HEK293 (cell line): ENCODE data around the gene CTDSP1.

Experiments
- AEBP2 ChIP-seq: fragments of 450-650 bp; formaldehyde crosslinking; IDR thresholded peaks from 2 replicates; pipeline ENCODE4 v1.5.1; 2016; ENCODE audit warnings: missing biosample characterization, missing genetic modification characterization, borderline replicate concordance
- INSM2 ChIP-seq: fragments of 450-650 bp; formaldehyde crosslinking; IDR thresholded peaks from 2 replicates; pipeline ENCODE4 v1.5.1; 2016; ENCODE audit warnings: missing biosample characterization, missing genetic modification characterization
- KLF1 ChIP-seq: fragments of 450-650 bp; formaldehyde crosslinking; IDR thresholded peaks from 2 replicates; pipeline ENCODE4 v1.5.1; 2016; ENCODE audit warnings: missing biosample characterization, missing genetic modification characterization
- KLF17 ChIP-seq: fragments of 450-650 bp; formaldehyde crosslinking; IDR thresholded peaks from 2 replicates; pipeline ENCODE4 v1.5.1; 2016; ENCODE audit warnings: missing biosample characterization, missing genetic modification characterization
- OSR2 ChIP-seq: fragments of 450-650 bp; formaldehyde crosslinking; IDR thresholded peaks from 2 replicates; pipeline ENCODE4 v1.5.1; 2016; ENCODE audit warnings: missing biosample characterization, missing genetic modification characterization
- PBX3 ChIP-seq: sonication (generic); formaldehyde crosslinking; IDR thresholded peaks from 2 replicates; pipeline ENCODE4 v1.8.1; 2022; ENCODE audit warnings: mild to moderate bottlenecking, moderate library complexity, missing genetic modification reagents
- RBAK ChIP-seq: fragments of 450-650 bp; formaldehyde crosslinking; IDR thresholded peaks from 2 replicates; pipeline ENCODE4 v1.5.1; 2016; ENCODE audit warnings: missing biosample characterization, missing genetic modification characterization
- SP7 ChIP-seq: fragments of 450-650 bp; formaldehyde crosslinking; IDR thresholded peaks from 2 replicates; pipeline ENCODE4 v1.5.1; 2016; ENCODE audit warnings: missing biosample characterization, missing genetic modification characterization
- ZBTB8A ChIP-seq: fragments of 450-650 bp; formaldehyde crosslinking; IDR thresholded peaks from 2 replicates; pipeline ENCODE4 v1.5.1; 2016; ENCODE audit warnings: missing biosample characterization, missing genetic modification characterization
- ZNF10 ChIP-seq: fragments of 450-650 bp; formaldehyde crosslinking; IDR thresholded peaks from 2 replicates; pipeline ENCODE4 v1.5.1; 2017; ENCODE audit warnings: missing biosample characterization, missing genetic modification characterization
- ZNF148 ChIP-seq: fragments of 450-650 bp; formaldehyde crosslinking; IDR thresholded peaks from 2 replicates; pipeline ENCODE4 v1.5.0; 2017; ENCODE audit warnings: missing biosample characterization, missing genetic modification characterization, borderline replicate concordance
- ZNF211 ChIP-seq: fragments of 450-650 bp; formaldehyde crosslinking; IDR thresholded peaks from 2 replicates; pipeline ENCODE4 v1.5.1; 2016; ENCODE audit warnings: low read depth, missing biosample characterization, missing genetic modification characterization
- ZNF223 ChIP-seq: fragments of 450-650 bp; formaldehyde crosslinking; IDR thresholded peaks from 2 replicates; pipeline ENCODE4 v1.5.1; 2016; ENCODE audit warnings: missing biosample characterization, missing genetic modification characterization
- ZNF24 ChIP-seq: fragments of 450-650 bp; formaldehyde crosslinking; IDR thresholded peaks from 2 replicates; pipeline ENCODE4 v1.5.1; 2016; ENCODE audit warnings: missing biosample characterization, missing genetic modification characterization
- ZNF26 ChIP-seq: fragments of 450-650 bp; formaldehyde crosslinking; IDR thresholded peaks from 2 replicates; pipeline ENCODE4 v1.5.1; 2016; ENCODE audit warnings: missing biosample characterization, missing genetic modification characterization
- ZNF280D ChIP-seq: fragments of 450-650 bp; formaldehyde crosslinking; IDR thresholded peaks from 2 replicates; pipeline ENCODE4 v1.5.1; 2016; ENCODE audit warnings: missing biosample characterization, missing genetic modification characterization
- ZNF394 ChIP-seq: fragments of 450-650 bp; formaldehyde crosslinking; IDR thresholded peaks from 2 replicates; pipeline ENCODE4 v1.5.1; 2016; ENCODE audit warnings: missing biosample characterization, missing genetic modification characterization, mild to moderate bottlenecking, moderate library complexity, borderline replicate concordance
- ZNF398 ChIP-seq: fragments of 450-650 bp; formaldehyde crosslinking; IDR thresholded peaks from 2 replicates; pipeline ENCODE4 v1.5.1; 2017; ENCODE audit warnings: missing biosample characterization, missing genetic modification characterization
- ZNF416 ChIP-seq: fragments of 450-650 bp; formaldehyde crosslinking; IDR thresholded peaks from 2 replicates; pipeline ENCODE4 v1.5.1; 2016; ENCODE audit warnings: missing biosample characterization, missing genetic modification characterization
- ZNF510 ChIP-seq: fragments of 450-650 bp; formaldehyde crosslinking; IDR thresholded peaks from 2 replicates; pipeline ENCODE4 v1.5.1; 2018; ENCODE audit warnings: mild to moderate bottlenecking, missing genetic modification characterization, missing biosample characterization; ENCODE audit not compliant: insufficient replicate concordance
- ZNF654 ChIP-seq: fragments of 450-650 bp; formaldehyde crosslinking; IDR thresholded peaks from 2 replicates; pipeline ENCODE4 v1.5.1; 2016; ENCODE audit warnings: low read depth, missing biosample characterization, missing genetic modification characterization
- ZNF658 ChIP-seq: fragments of 450-650 bp; formaldehyde crosslinking; IDR thresholded peaks from 2 replicates; pipeline ENCODE4; 2016; ENCODE audit warnings: missing biosample characterization, missing genetic modification characterization
- ZNF660 ChIP-seq: fragments of 450-650 bp; IDR thresholded peaks from 2 replicates; pipeline ENCODE4 v1.5.1; 2018; ENCODE audit warnings: missing biosample characterization, mild to moderate bottlenecking, missing genetic modification characterization
- ZNF701 ChIP-seq: fragments of 450-650 bp; formaldehyde crosslinking; IDR thresholded peaks from 2 replicates; pipeline ENCODE4 v1.5.1; 2016; ENCODE audit warnings: missing biosample characterization, missing genetic modification characterization

Gene CTDSP1

GRCh38 chr2:218387369-218388194 is 12.1 kb upstream of the CTDSP1 start (continued):
- TF ChIP-seq KLF1 = peak; percentile 26; the same call in 1 of the 2 replicates
- TF ChIP-seq ZNF660 (tag by site-specific recombination) = peak; percentile 81
- peak; percentile 48; the same call in 1 of the 2 replicates for TF ChIP-seq ZNF24
- peak; percentile 64 for TF ChIP-seq ZBTB8A (tag by site-specific recombination)
- TF ChIP-seq ZNF394 (tag by site-specific recombination) = no peak
- no peak for TF ChIP-seq ZNF701 (tag by site-specific recombination)
- peak; percentile 34; the same call in 1 of the 2 replicates for TF ChIP-seq KLF17 (tag by site-specific recombination)
- no peak for TF ChIP-seq ZNF223 (tag by site-specific recombination)
- no peak for TF ChIP-seq PBX3 (CRISPR knock-in tag)
- TF ChIP-seq ZNF148 (tag by site-specific recombination) = no peak
- no peak for TF ChIP-seq ZNF26
- TF ChIP-seq ZNF654 = no peak
- no peak for TF ChIP-seq INSM2 (tag by site-specific recombination)
- no peak for TF ChIP-seq ZNF211 (tag by site-specific recombination)
- no peak for TF ChIP-seq ZNF416 (tag by site-specific recombination)
- peak; percentile 46 for TF ChIP-seq ZNF398 (tag by site-specific recombination)
- TF ChIP-seq OSR2 (tag by site-specific recombination) = peak; percentile 45; the same call in 1 of the 2 replicates
- TF ChIP-seq SP7 (tag by site-specific recombination) = peak; percentile 44
- no peak for TF ChIP-seq AEBP2
- no peak for TF ChIP-seq RBAK (tag by site-specific recombination)
- no peak for TF ChIP-seq ZNF280D (tag by site-specific recombination)
- TF ChIP-seq ZNF658 (tag by site-specific recombination) = no peak
- TF ChIP-seq ZNF10 (tag by site-specific recombination) = peak; percentile 91
- TF ChIP-seq ZNF510 (tag by site-specific recombination) = no peak
